ENCODE measurements around the gene PPP1R2B.

Gene PPP1R2B

DNA sequence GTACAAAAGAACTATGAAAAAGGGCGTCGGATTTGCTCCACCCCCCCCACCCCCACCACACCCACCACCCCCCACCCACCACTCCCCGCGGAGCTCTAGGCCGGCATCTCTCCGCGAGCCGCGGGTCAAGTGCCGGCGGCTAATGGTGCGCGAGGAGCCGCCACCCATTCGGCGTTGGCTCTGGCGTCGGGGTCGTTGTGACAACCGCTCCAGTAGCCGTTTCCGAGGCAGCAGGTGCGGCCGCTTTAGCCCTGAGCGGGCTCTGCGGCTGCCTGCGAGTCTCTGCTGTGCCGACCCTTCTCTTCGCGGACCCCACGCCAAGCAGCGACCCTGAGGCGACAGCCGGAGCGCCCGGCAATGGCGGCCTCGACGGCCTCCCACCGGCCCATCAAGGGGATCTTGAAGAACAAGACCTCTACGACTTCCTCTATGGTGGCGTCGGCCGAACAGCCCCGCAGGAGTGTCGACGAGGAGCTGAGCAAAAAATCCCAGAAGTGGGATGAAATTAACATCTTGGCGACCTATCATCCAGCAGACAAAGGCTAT is at the start of gene PPP1R2B:
Gene PPP1R2B, plus strand, starts transcription at position 90 of the 546 bp plus-strand sequence. Its CDS starts 268 bp downstream, at position 358.
- TF ChIP-seq, protein P1, sequence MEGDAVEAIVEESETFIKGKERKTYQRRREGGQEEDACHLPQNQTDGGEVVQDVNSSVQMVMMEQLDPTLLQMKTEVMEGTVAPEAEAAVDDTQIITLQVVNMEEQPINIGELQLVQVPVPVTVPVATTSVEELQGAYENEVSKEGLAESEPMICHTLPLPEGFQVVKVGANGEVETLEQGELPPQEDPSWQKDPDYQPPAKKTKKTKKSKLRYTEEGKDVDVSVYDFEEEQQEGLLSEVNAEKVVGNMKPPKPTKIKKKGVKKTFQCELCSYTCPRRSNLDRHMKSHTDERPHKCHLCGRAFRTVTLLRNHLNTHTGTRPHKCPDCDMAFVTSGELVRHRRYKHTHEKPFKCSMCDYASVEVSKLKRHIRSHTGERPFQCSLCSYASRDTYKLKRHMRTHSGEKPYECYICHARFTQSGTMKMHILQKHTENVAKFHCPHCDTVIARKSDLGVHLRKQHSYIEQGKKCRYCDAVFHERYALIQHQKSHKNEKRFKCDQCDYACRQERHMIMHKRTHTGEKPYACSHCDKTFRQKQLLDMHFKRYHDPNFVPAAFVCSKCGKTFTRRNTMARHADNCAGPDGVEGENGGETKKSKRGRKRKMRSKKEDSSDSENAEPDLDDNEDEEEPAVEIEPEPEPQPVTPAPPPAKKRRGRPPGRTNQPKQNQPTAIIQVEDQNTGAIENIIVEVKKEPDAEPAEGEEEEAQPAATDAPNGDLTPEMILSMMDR (IDR thresholded peaks at IDR 0.05): no peak

DNA sequence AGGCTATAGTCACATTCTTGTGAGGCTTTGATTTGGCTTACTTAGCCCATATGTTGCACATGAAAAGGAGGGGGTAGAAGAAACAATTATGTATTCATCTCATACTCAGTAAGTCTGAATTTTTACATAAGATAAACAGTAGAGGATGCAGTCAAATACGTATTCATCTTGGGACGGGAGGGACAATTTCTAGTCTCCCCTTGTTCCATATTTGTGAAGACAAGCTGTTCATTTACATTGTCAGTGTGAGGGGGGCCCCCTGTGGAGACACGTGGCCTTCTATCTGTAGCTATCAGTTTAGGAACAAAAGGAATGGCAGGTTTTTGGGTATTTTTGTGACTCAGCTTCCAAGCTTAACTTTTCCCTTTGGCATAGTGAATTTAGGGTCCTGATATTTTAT is 49.2 kb upstream of the PPP1R2B start:
- TF ChIP-seq, protein P1 (IDR thresholded peaks at IDR 0.05): no peak

DNA sequence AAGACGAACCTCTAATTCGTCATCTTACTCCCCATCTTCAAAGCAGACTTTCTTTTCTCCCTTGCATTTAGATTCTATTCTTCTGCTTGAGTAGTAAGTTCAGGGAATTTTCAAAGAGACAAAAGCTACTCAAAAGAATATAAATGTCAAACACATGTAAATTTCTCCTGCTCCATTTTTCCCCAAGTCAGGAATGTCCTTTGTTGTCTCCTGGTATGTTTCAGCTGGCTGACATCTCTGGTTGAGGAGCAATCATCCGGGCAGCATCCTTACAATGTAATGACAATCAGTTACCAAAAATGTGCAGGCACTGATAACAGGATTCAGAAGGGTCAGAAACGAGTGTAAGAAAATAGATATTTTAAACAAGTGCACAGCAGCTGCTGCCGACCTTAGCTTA is 47.6 kb upstream of the PPP1R2B start:
- TF ChIP-seq, protein P1 (IDR thresholded peaks at IDR 0.05): no peak

DNA sequence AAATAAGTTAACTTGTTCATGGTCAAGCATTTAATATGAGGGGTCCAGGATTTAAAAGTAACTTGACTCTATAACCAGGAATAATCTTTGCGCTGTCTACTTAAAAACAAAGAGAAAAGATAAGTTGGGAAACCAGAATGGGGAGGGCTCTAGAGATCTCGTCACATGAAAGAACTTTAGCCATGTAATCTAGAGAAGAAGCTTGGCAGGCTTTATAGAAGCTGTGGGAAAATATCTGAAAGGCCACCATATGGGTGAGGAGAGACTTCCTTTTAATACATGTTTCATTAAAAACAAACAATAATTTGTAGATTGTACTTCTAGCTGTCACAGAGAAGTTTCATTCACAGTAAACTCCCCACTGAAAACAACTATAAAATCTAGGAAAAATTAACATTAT is 46.7 kb upstream of the PPP1R2B start:
- TF ChIP-seq, protein P1 (IDR thresholded peaks at IDR 0.05): no peak

- TF ChIP-seq, protein P1 (IDR thresholded peaks at IDR 0.05): no peak
Measured at GRCh38 chr5:156812959-156813358, 37.1 kb upstream of the PPP1R2B start.

- TF ChIP-seq, protein P1 (IDR thresholded peaks at IDR 0.05): peak; percentile 37; the same call in 1 of the 2 replicates
Measured at GRCh38 chr5:156815988-156816599, 34.0 kb upstream of the PPP1R2B start.

DNA sequence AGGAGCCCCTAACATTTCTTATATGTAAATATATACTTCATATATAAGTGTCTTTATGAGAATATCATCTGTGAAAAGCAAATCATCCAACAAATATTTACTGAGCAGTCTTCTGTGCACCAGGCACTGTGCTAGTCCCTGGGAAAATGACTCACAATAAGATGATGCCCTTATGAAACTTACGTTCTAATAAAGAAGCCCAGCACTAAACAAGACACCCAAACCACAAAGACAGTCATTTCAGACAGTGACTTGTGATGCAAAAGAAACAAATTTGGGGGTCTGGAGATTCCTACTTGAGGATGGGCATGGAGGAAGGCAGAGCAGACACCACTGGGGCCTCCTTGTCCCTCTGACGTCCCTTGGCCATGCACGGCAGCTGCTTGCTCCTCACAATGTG is 30.6 kb upstream of the PPP1R2B start:
- TF ChIP-seq, protein P1 (IDR thresholded peaks at IDR 0.05): no peak

All from LNCAP (cell line).